DMS53 treated with DMSO at 0.1 percent for 48 hours (cell line): ENCODE measurements around the gene S100A10.

Experiments used
- DNase-seq: peaks from one replicate; lab custom pipeline; 2025; ENCODE audit not compliant: unreplicated experiment; lab: John Stamatoyannopoulos, UW

S100A10 gene

GRCh38 chr1:151939141-151939540 lies 54.5 kb downstream of the S100A10 start:
- DNase-seq = no peak

- no peak for DNase-seq
These were observed 57.0 kb downstream of the S100A10 start for GRCh38 chr1:151936653-151937052.

GRCh38 chr1:151935894-151936602 lies 57.6 kb downstream of the S100A10 start:
- DNase-seq = no peak

- DNase-seq = no peak
These were observed 58.5 kb downstream of the S100A10 start for GRCh38 chr1:151935154-151935553.

- peak; percentile 69 for DNase-seq
These were observed 59.6 kb downstream of the S100A10 start for GRCh38 chr1:151934048-151934493.
